ENCODE data around the gene FBXL12.
A peak's percentile ranks its signal among the peaks of the same experiment; 100 is the strongest.

Gene FBXL12

DNA sequence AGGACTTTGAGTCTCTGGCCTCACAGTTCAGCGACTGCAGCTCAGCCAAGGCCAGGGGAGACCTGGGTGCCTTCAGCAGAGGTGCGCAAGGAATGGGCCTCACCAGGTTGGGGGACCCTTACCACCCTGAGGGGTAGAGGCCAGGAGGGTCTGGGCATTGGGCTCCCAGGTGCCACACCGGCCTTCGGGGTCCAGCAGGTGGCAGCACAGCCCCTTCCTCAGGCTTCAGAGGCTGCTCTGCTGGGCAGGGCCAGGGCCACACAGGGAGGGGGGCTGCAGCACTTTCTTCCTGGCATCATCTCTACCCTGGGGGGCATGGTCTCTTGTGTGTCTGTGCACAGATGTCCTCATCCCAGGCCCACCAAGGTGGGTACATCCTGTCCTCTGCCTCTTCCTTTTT lies 29.2 kb upstream of the FBXL12 start:
- TF ChIP-seq CTCF (IDR thresholded peaks at IDR 0.05), result peak; percentile 67

DNA sequence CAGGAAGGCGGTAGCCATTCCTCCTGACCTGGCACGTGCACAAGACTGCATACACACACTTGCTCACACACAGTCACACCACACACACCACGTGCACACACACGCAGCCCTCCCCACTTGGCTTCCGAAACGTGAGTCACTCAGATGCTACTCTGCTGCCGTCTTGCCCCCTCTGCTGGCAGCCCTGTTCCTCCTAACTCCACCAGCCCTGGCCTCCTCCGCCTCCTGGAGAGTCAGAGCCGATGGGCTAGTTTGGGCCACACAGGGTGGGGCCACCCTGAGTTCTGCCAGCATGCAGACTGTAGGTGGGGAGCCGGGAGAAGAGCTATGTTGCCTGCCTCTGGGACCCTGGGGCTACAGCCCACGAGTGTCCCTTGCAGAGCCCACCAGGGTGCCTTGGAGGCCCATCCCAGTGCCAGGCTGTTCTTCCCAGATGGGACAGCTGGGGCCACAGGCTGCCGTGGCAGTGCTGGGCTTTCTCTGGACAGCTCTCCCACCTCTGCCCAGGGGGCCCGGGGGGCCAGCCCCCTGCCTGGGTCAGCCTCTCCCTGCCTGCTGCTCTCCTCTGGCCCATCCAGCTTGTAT lies 28.3 kb upstream of the FBXL12 start:
- TF ChIP-seq CTCF (IDR thresholded peaks at IDR 0.05), result peak; percentile 37; the same call in 1 of the 2 replicates

DNA sequence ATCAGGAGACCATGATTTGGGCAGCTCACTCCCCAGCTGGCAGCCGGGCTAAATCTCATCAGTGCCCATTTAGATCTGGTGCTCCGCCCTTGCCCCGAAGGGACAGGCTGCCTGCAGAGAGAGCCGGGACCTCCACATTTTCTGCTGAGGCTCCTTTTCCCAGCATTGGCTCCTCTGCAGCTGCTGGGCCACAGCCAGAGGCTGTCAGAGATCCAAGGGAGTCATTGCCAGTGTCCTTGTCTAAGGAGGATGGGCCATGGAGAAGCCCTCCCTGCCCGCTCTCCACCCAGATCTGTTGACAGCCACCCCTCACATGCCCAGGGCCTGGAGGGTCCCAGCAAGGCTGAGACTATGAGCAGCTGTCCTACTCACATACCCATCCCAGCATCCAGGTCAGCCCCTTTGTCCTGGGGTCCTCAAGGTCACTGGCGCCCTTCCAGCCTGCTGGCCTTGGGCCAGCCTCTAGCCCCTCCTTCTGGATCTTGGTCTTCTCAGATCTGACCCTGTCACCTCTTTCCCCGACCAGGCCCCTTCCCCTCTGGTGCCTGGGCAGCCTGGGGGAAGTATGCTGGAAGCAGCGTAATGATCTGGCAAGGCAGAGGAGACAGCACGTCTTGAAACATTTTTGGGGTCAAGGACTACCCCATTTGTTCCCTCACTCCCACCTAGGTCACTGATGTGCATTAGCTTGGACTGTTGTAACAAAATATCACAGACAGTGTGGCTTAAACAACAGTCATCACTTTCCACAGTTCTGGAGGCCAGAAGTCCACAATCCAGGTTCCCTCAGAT lies 24.2 kb upstream of the FBXL12 start:
- TF ChIP-seq CTCF (IDR thresholded peaks at IDR 0.05), result no peak

DNA sequence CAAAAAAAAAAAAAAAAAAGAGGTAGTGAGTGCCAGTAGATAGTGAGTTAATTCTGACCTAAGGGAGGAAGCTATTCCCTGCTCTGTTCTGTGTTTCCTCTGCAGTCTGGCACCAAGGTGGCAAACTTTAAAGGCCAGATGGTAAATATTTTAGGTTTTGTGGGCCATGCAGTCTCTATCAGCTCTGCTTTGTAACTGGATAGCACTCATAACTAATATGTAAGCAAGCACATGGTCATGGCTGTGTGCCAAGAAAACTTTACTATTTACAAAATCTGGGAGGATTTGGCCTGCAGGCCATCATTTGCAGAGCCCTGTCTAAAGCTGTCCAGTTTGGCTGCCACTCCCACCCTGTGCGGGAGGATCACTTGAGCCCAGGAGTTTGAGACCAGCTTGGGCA lies 20.5 kb upstream of the FBXL12 start:
- TF ChIP-seq CTCF (IDR thresholded peaks at IDR 0.05), result no peak

DNA sequence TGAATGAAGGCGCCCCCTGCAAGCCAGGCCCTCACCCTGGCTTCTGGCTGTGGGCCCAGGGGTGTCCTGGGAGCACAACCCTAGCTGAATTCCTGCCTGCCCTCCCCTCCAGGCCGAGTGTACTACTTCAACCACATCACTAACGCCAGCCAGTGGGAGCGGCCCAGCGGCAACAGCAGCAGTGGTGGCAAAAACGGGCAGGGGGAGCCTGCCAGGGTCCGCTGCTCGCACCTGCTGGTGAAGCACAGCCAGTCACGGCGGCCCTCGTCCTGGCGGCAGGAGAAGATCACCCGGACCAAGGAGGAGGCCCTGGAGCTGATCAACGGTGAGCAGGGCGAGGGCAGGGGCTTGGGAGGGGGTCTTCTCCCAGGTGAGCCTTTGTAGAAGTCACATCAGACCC lies 19.4 kb upstream of the FBXL12 start:
- no peak for TF ChIP-seq CTCF (IDR thresholded peaks at IDR 0.05)

DNA sequence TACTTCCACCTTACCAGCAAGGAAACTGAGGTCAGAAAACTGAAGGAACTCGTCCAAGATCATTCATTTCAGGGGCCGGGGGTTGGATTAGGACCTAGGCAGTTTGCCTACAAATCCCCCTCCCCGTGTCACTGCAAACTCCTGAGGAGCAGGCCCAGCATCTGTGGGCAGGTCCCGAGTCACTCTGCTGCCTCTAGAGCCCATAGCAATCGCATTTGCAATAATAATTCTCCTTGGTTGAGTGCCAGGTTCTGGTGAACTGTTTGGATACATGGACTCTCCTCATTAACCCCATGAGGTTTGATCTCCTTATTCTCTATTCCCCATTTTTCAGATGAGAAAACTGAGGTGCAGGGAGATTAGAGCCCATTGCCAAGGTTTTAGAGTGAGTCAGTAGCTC lies 17.1 kb upstream of the FBXL12 start:
- TF ChIP-seq CTCF (IDR thresholded peaks at IDR 0.05), result peak; percentile 10; the same call in 1 of the 2 replicates

DNA sequence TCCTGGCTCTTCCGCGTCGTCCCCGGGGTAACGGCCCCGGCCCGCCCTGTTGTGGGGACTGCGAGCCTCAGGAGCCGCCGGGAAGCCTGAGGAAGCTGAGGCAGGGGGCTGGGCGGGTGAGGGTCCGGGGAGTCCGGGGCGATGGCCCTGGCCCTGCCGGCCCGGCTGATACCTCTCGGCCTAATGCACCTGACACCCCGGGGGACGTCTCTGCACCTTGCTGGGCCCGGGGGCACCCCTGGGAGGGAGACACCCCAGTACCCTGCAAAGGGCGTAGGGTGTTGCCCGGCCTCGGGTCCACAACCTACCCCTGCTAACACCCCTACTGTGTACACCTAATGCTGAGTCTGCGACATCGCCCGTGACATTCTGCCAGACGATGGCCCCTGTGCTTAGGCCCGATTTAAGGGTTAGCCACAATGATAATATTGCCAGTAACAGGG lies 16.6 kb upstream of the FBXL12 start:
- no peak for TF ChIP-seq CTCF (IDR thresholded peaks at IDR 0.05)
